ENCODE measurements around the gene CFAP20DC. TPM values are rescaled to one million over a fixed set of nuclear protein-coding genes. Genes with fewer than 3 reads are reported as not detected.

CFAP20DC gene
- total RNA-seq, 1 donor from 2014 or later: 0.57 TPM

GRCh38 chr3:59079962-59080361, 30.1 kb upstream of the CFAP20DC start:
- no peaks in the 10 kb centered on the region for H3K79me2 ChIP-seq (ENCODE audit: insufficient read depth, low read length)
- no peaks in the 10 kb centered on the region for H3K9me3 ChIP-seq (ENCODE audit: insufficient read depth, low read depth, low read length)
- Mint-ChIP-seq H3K27me3 (ENCODE audit: low read depth, unreplicated experiment) (no peaks in the 10 kb centered on the region), H3K4me3 (ENCODE audit: unreplicated experiment) (no peak overlapping the region), H3K9me3 (ENCODE audit: unreplicated experiment) (peaks cover 2% of the 10 kb centered on the region), H3K4me1 (ENCODE audit: low read depth, unreplicated experiment) (no peaks in the 10 kb centered on the region), H3K36me3 (ENCODE audit: low read depth, unreplicated experiment) (no peaks in the 10 kb centered on the region), H3K27ac (ENCODE audit: unreplicated experiment) (no peak overlapping the region)
- no peaks in the 10 kb centered on the region for H3K4me1 ChIP-seq (ENCODE audit: insufficient read depth, low read length)
- H3K27ac ChIP-seq (ENCODE audit: low read depth, low read length): no peak overlapping the region
- DNase-seq (ENCODE audit: low read depth): no peak
- FAIRE-seq: peak; percentile 20
- H3K4me2 ChIP-seq (ENCODE audit: low read length): no peak overlapping the region
- TF ChIP-seq CTCF (IDR thresholded peaks at IDR 0.05; ENCODE audit: insufficient read depth, low read depth, low read length) (no peak), EZH2 (IDR thresholded peaks at IDR 0.05; ENCODE audit: insufficient read depth, low read length) (no peak)
- no peaks in the 10 kb centered on the region for H3K36me3 ChIP-seq (ENCODE audit: insufficient read depth, low read length)
- H2AFZ ChIP-seq (ENCODE audit: low read depth, low read length): no peak overlapping the region
- H3K9ac ChIP-seq (ENCODE audit: low read length): no peak overlapping the region
- H3K4me3 ChIP-seq (ENCODE audit: insufficient read depth, low read depth, low read length): no peak overlapping the region
- H4K20me1 ChIP-seq (ENCODE audit: insufficient read depth, low read length): no peaks in the 10 kb centered on the region
- H3K27me3 ChIP-seq (ENCODE audit: insufficient read depth, low read length): no peaks in the 10 kb centered on the region

- H3K4me3 Mint-ChIP-seq (ENCODE audit: unreplicated experiment): no peak overlapping the region
- H3K79me2 ChIP-seq (ENCODE audit: insufficient read depth, low read length): no peaks in the 10 kb centered on the region
- no peaks in the 10 kb centered on the region for H3K27me3 ChIP-seq (ENCODE audit: insufficient read depth, low read length)
- H3K4me3 ChIP-seq (ENCODE audit: insufficient read depth, low read depth, low read length): no peak overlapping the region
- H3K27me3 Mint-ChIP-seq (ENCODE audit: low read depth, unreplicated experiment): no peaks in the 10 kb centered on the region
- H3K9ac ChIP-seq (ENCODE audit: low read length): no peak overlapping the region
- H3K36me3 Mint-ChIP-seq (ENCODE audit: low read depth, unreplicated experiment): no peaks in the 10 kb centered on the region
- H4K20me1 ChIP-seq (ENCODE audit: insufficient read depth, low read length): no peaks in the 10 kb centered on the region
- H3K4me2 ChIP-seq (ENCODE audit: low read length): no peak overlapping the region
- no peaks in the 10 kb centered on the region for H3K36me3 ChIP-seq (ENCODE audit: insufficient read depth, low read length)
- DNase-seq (ENCODE audit: low read depth) (no peak), FAIRE-seq (no peak)
- no peak overlapping the region for H2AFZ ChIP-seq (ENCODE audit: low read depth, low read length)
- TF ChIP-seq CTCF (IDR thresholded peaks at IDR 0.05; ENCODE audit: insufficient read depth, low read depth, low read length) (no peak), EZH2 (IDR thresholded peaks at IDR 0.05; ENCODE audit: insufficient read depth, low read length) (no peak)
- no peak overlapping the region for H3K27ac Mint-ChIP-seq (ENCODE audit: unreplicated experiment)
- H3K4me1 Mint-ChIP-seq (ENCODE audit: low read depth, unreplicated experiment): peaks cover 5% of the 10 kb centered on the region
- no peaks in the 10 kb centered on the region for H3K9me3 ChIP-seq (ENCODE audit: insufficient read depth, low read depth, low read length)
- H3K9me3 Mint-ChIP-seq (ENCODE audit: unreplicated experiment): peaks cover 2% of the 10 kb centered on the region
- no peaks in the 10 kb centered on the region for H3K4me1 ChIP-seq (ENCODE audit: insufficient read depth, low read length)
- no peak overlapping the region for H3K27ac ChIP-seq (ENCODE audit: low read depth, low read length)
Measured at GRCh38 chr3:59074764-59075163, 24.9 kb upstream of the CFAP20DC start.

- Mint-ChIP-seq H3K4me3 (ENCODE audit: unreplicated experiment) (no peak overlapping the region), H3K27me3 (ENCODE audit: low read depth, unreplicated experiment) (no peaks in the 10 kb centered on the region), H3K4me1 (ENCODE audit: low read depth, unreplicated experiment) (peaks cover 7% of the 10 kb centered on the region), H3K9me3 (ENCODE audit: unreplicated experiment) (no peaks in the 10 kb centered on the region), H3K27ac (ENCODE audit: unreplicated experiment) (no peak overlapping the region), H3K36me3 (ENCODE audit: low read depth, unreplicated experiment) (no peaks in the 10 kb centered on the region)
- Histone ChIP-seq H3K79me2 (ENCODE audit: insufficient read depth, low read length) (no peaks in the 10 kb centered on the region), H3K27ac (ENCODE audit: low read depth, low read length) (no peak overlapping the region), H3K4me1 (ENCODE audit: insufficient read depth, low read length) (no peaks in the 10 kb centered on the region), H2AFZ (ENCODE audit: low read depth, low read length) (no peak overlapping the region), H4K20me1 (ENCODE audit: insufficient read depth, low read length) (no peaks in the 10 kb centered on the region), H3K36me3 (ENCODE audit: insufficient read depth, low read length) (no peaks in the 10 kb centered on the region), H3K9me3 (ENCODE audit: insufficient read depth, low read depth, low read length) (no peaks in the 10 kb centered on the region), H3K27me3 (ENCODE audit: insufficient read depth, low read length) (no peaks in the 10 kb centered on the region), H3K4me3 (ENCODE audit: insufficient read depth, low read depth, low read length) (no peak overlapping the region), H3K4me2 (ENCODE audit: low read length) (no peak overlapping the region), H3K9ac (ENCODE audit: low read length) (no peak overlapping the region)
- FAIRE-seq (no peak), DNase-seq (ENCODE audit: low read depth) (peak; percentile 32)
- TF ChIP-seq EZH2 (IDR thresholded peaks at IDR 0.05; ENCODE audit: insufficient read depth, low read length) (no peak), CTCF (IDR thresholded peaks at IDR 0.05; ENCODE audit: insufficient read depth, low read depth, low read length) (no peak)
Measured at GRCh38 chr3:59072681-59073080, 22.9 kb upstream of the CFAP20DC start.
